ENCODE data around the gene ABLIM2. TPM values are rescaled to one million over a fixed set of nuclear protein-coding genes. Genes with fewer than 3 reads are reported as not detected.

ABLIM2 gene
- total RNA-seq, 3 donors from 2014 or later (not counting 1 experiment from before 2014, with no cell fraction given): 0.71 to 2.8 (median 1.3) TPM

DNA sequence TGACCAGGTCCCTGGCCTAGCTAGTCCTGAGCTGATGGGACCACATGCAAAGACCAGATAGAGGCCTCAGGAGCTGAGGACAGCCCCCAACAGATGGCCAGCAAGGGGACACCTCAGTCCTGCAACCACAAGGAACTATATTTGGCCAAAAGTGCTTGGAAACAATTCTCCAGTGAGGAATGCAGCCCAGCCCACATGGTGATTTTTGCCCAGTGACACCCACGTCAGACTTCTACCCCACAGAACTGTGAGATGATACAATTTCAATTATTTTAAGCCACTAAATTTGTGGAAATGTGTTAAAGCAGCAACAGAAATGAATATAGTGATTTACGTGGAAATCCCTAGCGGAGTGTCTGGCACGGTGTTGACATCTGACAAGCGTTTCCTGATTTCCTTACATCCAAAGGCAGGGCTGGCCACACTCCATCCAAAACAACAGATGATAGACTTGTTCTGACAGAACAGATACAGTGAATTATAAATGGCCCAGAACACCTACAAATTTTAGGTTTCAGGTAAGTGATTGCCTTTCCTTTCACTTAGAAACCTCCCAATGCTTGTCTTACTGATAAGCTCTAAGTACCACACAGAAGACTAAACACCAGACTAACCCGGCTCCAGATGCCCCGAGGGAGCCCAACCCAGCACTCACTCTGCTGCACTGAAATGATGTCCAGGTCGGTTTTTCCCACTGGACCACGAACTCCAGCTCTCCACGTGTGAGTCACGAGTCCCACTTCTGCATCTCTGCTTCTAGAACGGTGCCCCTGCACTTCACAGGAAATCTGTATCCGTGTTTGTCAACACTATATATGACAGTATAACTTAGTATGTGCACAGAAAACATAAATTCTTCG is 224.7 kb downstream of the ABLIM2 start:
- H3K4me1 Mint-ChIP-seq: peaks cover 9 to 11% of the 10 kb centered on the region in 2 donors
- intact Hi-C loops (cut with micrococcal nuclease): no loop called here

DNA sequence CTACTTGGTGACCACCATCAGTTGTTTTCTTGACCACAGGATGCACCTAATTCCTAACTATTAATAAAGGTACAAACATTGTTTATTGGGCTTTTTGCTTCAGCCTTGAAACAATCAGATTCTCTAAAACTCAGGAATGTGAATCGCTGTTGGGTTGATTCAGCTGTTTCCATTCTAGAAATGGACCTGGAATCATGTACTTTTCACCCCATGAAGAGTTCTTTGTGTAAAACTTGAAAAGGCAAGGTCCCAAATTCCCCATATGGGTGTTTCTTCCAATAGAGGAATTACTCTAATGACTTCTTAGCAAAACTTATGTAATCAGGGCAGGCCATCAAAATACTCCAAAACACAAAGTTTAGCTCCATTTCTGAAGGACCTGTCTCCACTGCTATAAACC is 226.3 kb downstream of the ABLIM2 start:
- Histone ChIP-seq H3K4me3 (ENCODE audit: low read length) (no peak overlapping the region), H3K27ac (ENCODE audit: low read length) (no peak overlapping the region), H3K36me3 (ENCODE audit: control insufficient read depth, insufficient read depth, low read length) (no peaks in the 10 kb centered on the region), H3K4me1 (ENCODE audit: control insufficient read depth, insufficient read depth, low read length) (no peaks in the 10 kb centered on the region), H3K27me3 (ENCODE audit: control insufficient read depth, insufficient read depth, low read length) (no peaks in the 10 kb centered on the region), H3K9me3 (ENCODE audit: control insufficient read depth, insufficient read depth, low read length) (no peaks in the 10 kb centered on the region)
- H3K27me3 Mint-ChIP-seq (ENCODE audit: low read depth in 2 of 2): peaks cover 7 to 25% of the 10 kb centered on the region in 2 donors
- no peaks in the 10 kb centered on the region for H3K9me3 Mint-ChIP-seq
- no peak for ATAC-seq
- H3K36me3 Mint-ChIP-seq: no peaks in the 10 kb centered on the region
- no peak for DNase-seq
- no peaks in the 10 kb centered on the region for H3K4me1 Mint-ChIP-seq
- intact Hi-C loops (cut with micrococcal nuclease): no loop called here
- no peak overlapping the region for H3K4me3 Mint-ChIP-seq
- WGBS (ENCODE audit: insufficient coverage): 100% methylated on average over 1 of the region's 1 CpG
- H3K27ac Mint-ChIP-seq: no peak overlapping the region
- TF ChIP-seq, protein P1, sequence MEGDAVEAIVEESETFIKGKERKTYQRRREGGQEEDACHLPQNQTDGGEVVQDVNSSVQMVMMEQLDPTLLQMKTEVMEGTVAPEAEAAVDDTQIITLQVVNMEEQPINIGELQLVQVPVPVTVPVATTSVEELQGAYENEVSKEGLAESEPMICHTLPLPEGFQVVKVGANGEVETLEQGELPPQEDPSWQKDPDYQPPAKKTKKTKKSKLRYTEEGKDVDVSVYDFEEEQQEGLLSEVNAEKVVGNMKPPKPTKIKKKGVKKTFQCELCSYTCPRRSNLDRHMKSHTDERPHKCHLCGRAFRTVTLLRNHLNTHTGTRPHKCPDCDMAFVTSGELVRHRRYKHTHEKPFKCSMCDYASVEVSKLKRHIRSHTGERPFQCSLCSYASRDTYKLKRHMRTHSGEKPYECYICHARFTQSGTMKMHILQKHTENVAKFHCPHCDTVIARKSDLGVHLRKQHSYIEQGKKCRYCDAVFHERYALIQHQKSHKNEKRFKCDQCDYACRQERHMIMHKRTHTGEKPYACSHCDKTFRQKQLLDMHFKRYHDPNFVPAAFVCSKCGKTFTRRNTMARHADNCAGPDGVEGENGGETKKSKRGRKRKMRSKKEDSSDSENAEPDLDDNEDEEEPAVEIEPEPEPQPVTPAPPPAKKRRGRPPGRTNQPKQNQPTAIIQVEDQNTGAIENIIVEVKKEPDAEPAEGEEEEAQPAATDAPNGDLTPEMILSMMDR (IDR thresholded peaks at IDR 0.05): no peak

More for the DNA sequence above, 224.7 kb downstream of the ABLIM2 start:
- Mint-ChIP-seq H3K9me3 (no peaks in the 10 kb centered on the region), H3K36me3 (no peaks in the 10 kb centered on the region), H3K27me3 (ENCODE audit: low read depth in 2 of 2) (peaks cover 13 to 25% of the 10 kb centered on the region in 2 donors), H3K27ac (no peak overlapping the region), H3K4me3 (no peak overlapping the region)
- no peaks in the 10 kb centered on the region for H3K9me3 ChIP-seq (ENCODE audit: control insufficient read depth, insufficient read depth, low read length)
- WGBS (ENCODE audit: insufficient coverage): 70% methylated on average over 12 of the region's 14 CpGs
- no peak overlapping the region for H3K4me3 ChIP-seq (ENCODE audit: low read length)
- TF ChIP-seq, protein P1 (IDR thresholded peaks at IDR 0.05): no peak
- ATAC-seq (no peak), DNase-seq (no peak)
- peaks cover 9% of the 10 kb centered on the region for H3K4me1 ChIP-seq (ENCODE audit: control insufficient read depth, insufficient read depth, low read length)
- no peak overlapping the region for H3K27ac ChIP-seq (ENCODE audit: low read length)
- peaks cover 6% of the 10 kb centered on the region for H3K27me3 ChIP-seq (ENCODE audit: control insufficient read depth, insufficient read depth, low read length)
- H3K36me3 ChIP-seq (ENCODE audit: control insufficient read depth, insufficient read depth, low read length): no peaks in the 10 kb centered on the region

DNA sequence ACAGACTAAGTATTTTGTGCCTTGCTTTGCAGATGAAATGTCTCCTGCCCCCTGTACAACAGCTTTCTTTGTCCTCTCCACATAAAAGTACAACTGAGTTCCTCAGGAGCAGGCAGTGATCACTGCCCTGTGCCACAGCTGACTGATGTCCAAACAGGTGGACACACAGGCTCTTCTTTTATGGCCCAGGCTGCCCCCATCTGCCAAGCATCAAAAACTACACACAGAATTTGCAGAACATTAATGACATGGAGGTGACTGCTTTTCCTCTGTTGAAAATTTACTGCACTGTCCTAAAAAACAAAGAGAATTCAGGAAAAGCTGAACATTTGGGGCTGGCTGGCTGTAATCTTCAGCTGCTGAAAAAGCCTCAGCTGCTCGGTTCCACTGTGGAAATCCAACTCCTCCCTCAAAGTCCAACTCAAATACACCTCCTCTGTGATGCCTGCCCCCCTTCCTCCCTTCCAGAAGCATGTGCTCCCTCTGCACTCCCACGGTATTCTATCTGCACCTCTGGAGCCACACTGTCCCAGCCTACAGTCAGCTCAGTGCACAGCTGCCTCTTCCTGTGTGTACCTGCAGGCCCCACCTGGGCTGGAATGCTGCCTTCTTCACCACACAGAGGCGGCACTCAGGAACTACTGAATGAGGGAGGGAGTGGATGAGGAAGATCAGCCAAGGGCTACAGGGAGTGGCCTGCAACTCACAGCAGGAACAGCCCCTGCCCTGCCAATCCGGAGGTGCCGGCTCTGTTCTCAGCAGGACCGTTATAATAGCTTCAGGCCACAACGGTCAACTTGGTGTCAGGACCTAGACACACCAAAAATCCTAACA is 229.3 kb downstream of the ABLIM2 start:
- DNase-seq (no peak), ATAC-seq (no peak)
- TF ChIP-seq, protein P1 (IDR thresholded peaks at IDR 0.05): no peak
- Histone ChIP-seq H3K27me3 (ENCODE audit: control insufficient read depth, insufficient read depth, low read length) (no peaks in the 10 kb centered on the region), H3K4me1 (ENCODE audit: control insufficient read depth, insufficient read depth, low read length) (no peaks in the 10 kb centered on the region), H3K27ac (ENCODE audit: low read length) (no peak overlapping the region), H3K36me3 (ENCODE audit: control insufficient read depth, insufficient read depth, low read length) (no peaks in the 10 kb centered on the region), H3K4me3 (ENCODE audit: low read length) (no peak overlapping the region), H3K9me3 (ENCODE audit: control insufficient read depth, insufficient read depth, low read length) (peaks cover 4% of the 10 kb centered on the region)
- Mint-ChIP-seq H3K36me3 (no peaks in the 10 kb centered on the region), H3K27ac (no peak overlapping the region), H3K27me3 (ENCODE audit: low read depth in 2 of 2) (peaks cover 6 to 14% of the 10 kb centered on the region in 2 donors), H3K9me3 (peaks cover 2 to 3% of the 10 kb centered on the region in 2 donors), H3K4me3 (no peak overlapping the region), H3K4me1 (peaks cover 5 to 7% of the 10 kb centered on the region in 2 donors)
- intact Hi-C loops (cut with micrococcal nuclease): no loop called here
- WGBS (ENCODE audit: insufficient coverage): 41% methylated on average over 7 of the region's 7 CpGs
